GM21526 (cell line): Measurements from ENCODE around the gene AGPAT2.

Experiments used
- ATAC-seq: cut with Tn5 transposase; IDR thresholded peaks from one replicate; pipeline ENCODE4 v1.9.1; 2021; ENCODE audit warnings: moderate library complexity; ENCODE audit not compliant: unreplicated experiment, low FRiP score

The AGPAT2 gene

DNA sequence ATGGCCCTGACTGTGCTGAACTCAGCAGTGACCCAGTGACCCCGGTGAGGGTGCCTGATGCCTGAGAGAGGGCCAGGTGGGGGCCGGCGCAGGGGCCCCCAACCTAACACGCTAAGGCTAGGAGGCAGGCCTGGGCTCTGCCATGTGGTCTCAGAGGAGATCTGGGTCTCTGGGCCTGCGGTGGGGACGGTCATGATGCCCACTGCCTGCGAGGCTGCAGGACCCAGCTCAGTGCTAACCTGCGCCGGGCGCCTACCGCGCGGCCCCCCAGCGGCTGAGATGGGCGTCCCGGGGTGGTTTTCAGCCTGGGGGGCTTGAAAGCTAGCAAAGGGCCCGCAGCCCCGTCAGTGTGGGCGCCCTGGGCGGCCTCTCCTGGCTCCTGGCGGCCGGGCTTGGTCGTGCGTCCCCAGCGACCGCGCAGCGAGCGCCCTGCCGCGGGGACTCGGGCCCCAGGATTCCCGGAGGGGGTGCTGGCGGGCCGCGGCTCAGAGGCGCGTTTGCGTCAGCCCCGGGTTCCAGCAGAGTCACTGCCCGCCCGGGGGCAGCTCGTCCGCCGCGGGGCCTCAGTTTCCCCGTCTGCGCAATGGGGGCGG, 22.1 kb downstream of the AGPAT2 start:
- ATAC-seq, result no peak

- ATAC-seq, result no peak
These were observed 23.0 kb downstream of the AGPAT2 start for GRCh38 chr9:136664000-136664915.

DNA sequence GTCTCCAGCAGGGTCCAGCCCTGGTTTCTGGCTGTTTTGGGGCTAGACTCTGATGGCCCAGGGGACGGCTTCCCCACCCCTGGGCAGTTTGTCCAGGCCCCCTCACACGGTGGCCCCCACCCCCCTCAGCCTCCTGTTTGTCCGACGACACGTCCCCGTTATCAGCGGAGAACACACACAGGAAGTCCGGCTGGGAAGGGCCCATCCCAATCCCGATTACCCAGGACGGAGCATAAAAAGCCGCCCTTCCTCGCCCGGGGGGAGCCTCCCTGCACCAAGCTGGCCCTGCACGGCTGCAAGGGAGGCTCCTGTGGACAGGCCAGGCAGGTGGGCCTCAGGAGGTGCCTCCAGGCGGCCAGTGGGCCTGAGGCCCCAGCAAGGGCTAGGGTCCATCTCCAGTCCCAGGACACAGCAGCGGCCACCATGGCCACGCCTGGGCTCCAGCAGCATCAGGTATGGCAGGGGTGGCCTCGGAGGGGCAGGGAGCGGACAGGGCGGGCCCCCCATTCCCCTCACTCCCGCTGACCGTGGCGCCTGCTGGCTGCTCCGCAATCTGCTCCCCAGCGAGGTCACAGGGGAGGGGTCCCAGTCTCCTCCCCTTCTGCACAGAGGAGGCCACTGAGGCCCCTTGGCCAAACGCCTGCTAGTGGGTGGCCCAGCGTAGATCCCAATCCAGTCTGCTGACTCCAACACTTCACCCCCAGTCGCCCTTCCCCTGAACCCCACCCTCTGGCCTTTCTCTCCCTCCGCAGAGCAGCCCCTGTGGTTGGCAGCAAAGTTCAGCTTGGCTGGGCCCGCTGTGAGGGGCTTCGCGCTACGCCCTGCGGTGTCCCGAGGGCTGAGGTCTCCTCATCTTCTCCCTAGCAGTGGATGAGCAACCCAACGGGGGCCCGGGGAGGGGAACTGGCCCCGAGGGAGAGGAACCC, 24.3 kb downstream of the AGPAT2 start, which contains the start of gene EGFL7:
TSS of gene EGFL7 (plus strand) at position 261 of the 926 bp plus-strand sequence. CDS start 5,367 bp downstream, outside the sequence.
- no peak for ATAC-seq

GRCh38 chr9:136662326-136662655, 25.0 kb downstream of the AGPAT2 start:
- ATAC-seq, result no peak

DNA sequence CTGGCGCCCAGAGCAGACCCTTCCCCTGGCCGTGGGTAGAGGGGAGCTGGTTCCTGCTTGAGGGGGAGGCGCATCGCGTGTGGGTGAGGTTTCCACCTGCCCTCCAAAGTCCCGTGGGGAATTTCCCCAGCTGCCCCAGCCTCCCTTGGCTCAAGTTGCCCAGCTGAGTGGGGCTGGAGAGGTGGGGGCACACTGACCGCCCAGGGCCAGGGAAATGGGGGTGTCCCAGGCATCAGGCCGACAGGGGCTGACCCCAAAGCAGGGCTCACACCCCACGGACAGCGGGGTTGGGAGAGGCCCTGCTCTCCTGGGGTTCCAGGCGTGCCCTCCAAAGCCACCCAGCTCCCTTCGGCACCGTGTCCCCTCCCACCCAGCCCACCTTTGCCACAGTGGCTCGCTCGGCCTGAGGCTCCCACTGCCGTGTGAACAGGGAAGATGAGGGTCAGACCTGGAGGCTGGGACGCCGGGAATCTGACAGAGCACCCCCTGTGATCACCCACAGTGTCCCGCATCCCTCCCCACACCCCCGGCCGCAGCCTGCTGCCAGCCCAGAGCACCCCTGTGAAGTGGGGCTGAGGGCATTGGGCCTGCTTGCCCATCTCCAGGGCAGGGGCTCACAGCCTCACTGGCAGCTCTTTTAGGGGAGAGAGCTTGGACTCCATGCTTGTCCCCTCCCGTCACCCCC, 25.5 kb downstream of the AGPAT2 start:
- ATAC-seq, result no peak

DNA sequence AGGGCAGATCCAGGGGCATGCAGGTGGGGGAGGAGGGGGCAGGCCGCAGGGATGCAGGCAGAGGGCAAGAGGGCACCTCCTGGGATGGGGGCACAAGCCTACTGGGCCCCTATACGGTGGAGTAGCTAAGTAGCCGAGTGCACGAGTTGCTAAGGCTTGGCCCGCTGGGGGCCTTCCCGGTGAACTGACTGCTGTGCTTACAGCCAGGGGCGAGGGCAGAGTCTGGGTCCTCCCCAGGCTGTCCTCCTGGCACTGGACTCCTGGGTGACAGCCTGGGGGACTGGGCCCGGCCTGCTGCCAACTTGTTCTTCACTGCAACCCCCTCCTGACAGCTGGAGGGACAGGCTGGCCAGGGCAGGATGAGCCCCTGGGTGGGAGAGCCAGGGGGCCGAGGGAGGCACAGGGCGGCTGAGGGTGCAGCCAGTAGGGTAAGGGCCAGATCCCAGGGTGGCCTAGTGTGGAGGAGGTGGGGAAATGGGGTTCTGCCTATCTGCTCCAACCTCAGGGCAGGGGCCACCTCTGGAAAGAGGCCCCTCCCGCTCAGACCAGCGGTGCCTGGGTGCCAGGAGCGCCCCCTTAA, 26.2 kb downstream of the AGPAT2 start:
- no peak for ATAC-seq

DNA sequence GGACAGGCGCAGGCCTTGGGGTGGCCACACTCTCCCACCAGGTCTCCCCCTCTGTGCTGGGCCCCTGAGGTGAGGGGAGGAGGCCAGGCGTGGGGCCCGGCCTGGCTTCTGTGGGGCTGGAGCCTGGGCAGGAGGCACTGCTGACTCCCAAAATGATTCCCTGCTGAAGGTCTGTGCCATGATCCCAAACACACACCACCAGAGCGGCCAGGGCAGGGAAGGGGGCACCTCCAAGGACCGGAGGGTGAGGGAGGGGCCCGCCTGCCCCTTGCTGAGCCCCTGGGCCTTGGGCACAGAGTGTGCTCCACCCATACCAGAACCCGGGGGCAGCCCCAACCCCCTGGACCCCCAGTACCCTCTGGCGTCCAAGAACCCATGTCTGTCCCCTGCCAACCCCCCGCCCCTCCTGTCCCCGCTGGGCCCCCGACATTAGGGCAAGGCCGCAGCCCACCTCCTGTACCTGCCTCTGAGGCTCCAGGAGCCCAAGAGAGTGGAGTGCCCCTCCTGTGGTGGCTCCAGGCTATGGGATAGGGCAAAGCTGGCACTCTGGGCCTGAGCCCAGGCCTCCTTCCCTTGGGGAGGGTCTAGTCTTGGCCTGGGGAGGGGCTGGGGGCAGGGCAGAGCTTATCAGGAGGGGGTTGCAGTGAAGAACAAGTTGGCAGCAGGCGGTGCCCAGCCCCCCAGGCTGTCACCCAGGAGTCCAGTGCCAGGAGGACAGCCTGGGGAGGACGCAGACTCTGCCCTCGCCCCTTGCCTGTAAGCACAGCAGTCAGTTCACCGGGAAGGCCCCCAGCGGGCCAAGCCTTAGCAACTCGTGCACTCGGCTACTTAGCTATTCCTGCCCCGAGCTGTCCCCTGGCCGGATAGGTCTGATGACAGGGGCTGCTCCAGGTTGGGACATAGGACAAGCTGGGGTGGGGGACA, 27.1 kb downstream of the AGPAT2 start:
- no peak for ATAC-seq

DNA sequence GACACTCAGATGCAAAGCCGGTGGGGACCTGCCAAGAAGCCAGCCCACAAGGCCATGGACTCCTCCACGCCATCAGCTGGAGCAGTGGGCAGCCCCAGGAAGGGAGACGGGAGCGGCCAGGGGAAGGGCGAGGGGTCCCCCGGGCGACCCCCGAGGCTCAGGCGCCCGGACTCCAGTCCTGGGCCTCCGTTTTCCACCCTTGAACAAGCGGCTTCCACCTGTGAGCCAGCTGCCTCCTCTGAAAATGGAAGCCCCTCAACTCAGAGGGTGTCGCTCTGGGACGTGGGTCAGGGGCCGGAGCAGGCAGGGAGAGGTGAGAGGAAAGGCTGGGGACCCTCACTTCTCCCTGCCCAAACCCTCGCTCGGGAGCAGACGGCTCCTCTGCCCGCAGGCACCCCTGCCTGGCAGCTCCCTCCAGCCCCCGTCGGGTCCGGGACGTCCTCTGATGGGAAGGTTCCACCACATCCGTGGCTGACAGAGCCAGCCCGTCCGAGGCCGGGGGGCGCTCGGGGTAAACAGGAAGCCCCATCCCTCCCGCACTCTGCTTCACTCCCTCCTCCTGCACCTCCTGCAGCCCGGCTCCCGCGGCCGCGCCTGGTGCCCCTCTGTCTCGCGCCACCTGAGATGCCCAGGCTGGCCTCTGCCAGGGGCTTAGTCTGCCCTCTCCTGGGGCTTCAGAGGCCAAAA, 28.3 kb downstream of the AGPAT2 start:
- no peak for ATAC-seq

- ATAC-seq, result no peak
These were observed 29.0 kb downstream of the AGPAT2 start for GRCh38 chr9:136657974-136658848.

GRCh38 chr9:136656795-136657611, 30.3 kb downstream of the AGPAT2 start:
- ATAC-seq, result no peak

- no peak for ATAC-seq
These were observed 31.0 kb downstream of the AGPAT2 start for GRCh38 chr9:136656183-136656738.

- ATAC-seq, result no peak
These were observed 31.6 kb downstream of the AGPAT2 start for GRCh38 chr9:136655536-136656182.

DNA sequence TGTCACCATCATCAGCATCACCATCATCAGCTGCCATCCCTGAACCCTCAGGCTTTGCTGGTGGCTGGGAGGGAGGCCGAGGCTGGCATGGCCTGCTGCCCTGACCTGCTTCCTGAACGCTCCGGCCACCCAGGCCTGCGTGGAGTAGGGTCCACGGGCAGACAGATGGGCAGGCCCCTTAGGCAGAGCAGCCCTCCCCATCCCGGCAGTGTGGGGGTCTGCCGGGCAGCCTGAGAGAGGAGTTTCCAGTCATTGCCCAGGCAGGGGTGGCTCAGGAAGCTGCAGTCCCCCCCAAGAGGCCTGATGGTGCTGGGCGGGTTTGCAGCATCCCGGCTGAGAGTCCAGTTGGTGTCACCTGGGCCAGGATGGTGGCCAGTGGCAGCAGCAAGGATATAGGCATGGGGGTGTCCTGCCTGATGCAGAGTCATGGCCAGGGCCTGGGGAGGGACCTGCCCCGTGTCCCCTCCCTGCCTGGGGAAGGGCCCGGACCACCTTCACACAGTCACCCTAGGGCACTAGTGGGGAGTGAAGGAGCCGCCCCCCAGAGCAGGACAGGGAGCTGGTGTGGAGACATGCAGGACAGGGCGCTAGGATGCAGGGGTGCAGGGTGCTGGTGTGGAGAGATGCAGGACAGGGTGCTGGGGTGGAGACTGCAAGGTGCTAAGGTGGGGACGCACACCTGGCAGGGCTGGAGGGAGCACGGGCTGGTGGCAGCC, 32.3 kb downstream of the AGPAT2 start:
- no peak for ATAC-seq

GRCh38 chr9:136653323-136654079, 33.8 kb downstream of the AGPAT2 start:
- no peak for ATAC-seq
